ENCODE data around the gene ENTREP1.

ENTREP1 gene

GRCh38 chr9:69322256-69322655 is 2.8 kb upstream of the ENTREP1 start:
- DNase-seq: no peak

DNA sequence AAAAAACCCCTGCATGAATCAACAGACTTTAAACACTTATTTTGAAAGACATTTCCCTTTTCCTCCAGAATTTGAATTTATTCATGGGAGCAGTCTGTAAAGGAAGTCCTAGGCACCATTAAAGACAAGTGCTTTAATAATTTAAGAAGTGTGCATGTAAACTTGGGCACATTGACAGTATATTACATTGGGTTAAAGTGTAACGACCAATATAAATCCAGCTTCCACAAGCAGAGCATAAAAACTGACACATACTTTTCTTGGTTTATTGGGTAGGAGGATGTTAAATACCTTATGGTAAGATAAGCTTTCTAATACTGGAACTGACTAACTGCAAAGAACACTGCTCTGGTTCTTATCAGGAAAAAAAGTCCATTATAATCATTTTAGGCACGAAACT is 1.2 kb upstream of the ENTREP1 start:
- no peak for DNase-seq

- no peak for DNase-seq
Measured at GRCh38 chr9:69325409-69326212, 596 bp downstream of the ENTREP1 start.

DNA sequence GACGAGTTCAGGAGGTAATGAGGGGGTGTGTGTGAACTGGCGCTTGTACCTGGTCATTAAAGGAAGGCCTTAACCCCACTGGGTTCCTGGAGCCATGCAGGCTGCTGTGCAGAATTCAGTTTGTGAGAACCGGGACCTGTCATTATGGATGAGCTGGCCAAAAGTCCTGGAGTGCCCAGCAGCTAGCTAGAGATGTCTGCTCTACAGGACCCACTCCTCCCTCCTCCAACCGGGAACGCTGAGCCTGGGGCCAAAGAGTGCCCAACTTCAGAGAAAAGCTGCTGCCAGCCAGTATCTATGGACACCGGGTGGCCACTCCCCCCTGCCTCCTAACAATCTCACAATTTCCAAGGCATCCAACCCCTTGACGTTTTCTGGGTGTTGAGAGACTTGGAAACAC is 1.2 kb downstream of the ENTREP1 start:
- DNase-seq: no peak

DNA sequence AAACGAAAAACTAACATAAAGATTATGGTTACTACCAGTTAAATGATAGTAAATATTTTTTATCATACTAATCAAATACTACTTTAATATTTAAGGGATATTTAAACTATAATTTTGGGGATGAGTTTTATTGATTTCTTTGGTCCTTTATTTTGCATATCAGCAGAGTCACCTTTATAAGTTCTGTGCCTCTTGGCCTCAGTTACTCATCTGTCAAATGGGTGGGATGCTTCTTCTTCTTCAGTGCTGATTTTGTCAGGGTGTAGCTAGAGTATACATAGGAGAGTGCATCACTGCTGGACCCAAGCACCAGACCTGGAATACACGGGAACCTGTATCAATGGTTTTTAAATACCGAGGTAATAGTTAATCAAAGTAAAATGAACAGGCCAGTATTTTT is 5.6 kb downstream of the ENTREP1 start:
- no peak for DNase-seq

- no peak for DNase-seq
Measured at GRCh38 chr9:69331444-69331843, 6.4 kb downstream of the ENTREP1 start.

DNA sequence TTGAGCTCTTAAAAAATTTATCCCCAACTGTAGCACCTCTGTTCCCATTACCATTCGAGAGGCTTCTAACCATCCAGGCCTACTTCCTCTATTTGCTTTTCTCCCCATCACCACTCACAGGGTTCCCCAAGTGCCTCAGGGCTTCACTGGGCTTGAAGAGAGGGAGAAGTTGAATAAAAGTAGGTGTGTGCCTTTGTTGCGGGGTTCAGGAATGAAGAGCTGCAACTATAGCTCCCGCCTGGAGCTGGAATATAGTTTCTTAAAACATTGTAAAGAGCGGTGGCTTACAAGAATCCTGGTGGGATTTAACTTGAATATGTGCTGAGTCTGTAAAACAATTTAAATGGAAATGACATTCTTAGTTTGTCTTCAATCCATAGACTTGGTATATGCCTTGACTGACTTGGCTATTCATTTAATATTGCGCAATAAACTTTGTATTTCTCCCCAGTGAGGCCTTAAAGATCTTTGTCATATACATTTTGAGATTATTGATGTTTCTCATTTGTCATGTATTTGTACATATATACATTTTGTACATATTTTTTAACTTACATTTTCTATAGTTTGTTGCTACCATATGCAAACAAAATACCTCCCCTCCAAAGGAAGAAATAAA is 7.2 kb downstream of the ENTREP1 start:
- DNase-seq: no peak

- DNase-seq: no peak
Measured at GRCh38 chr9:69333716-69334115, 8.7 kb downstream of the ENTREP1 start.

DNA sequence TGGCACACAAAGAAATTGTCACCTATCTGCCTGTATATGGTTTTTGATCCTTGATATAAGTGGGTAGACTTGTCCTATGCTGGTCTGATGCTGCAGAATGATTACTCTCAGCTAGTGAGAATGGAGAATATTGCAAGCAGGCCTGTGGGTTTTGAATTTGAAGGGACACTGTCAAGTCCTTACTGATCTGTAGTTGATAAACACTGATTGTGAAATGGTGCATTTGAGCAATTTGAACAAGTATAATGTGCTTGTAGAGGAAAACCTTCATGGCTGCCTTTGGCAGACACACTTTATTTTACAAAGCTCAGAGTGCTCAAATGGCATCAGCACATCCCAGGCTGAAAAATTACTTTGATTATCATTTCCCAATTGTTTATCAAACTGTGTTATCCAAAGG is 9.3 kb downstream of the ENTREP1 start:
- no peak for DNase-seq

DNA sequence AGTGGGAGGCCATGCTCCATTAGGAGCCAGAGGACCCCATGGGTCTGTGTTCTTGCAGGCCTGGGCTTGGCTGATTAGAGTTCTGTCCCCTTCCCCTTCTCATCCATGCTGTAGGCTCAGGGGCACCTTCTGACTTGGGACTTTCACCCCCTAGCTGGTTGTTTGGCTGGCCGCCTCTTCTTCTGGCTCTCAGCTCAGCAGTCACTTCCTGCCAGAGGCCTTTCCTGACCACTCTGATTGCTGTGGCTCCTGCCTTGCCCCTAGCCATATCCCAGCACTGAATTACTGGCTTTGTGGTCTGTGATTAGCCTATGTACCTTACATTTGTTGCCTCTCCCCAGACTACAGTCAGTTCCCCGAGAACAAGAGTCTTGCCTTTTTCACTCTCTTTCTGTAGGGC is 14.6 kb downstream of the ENTREP1 start:
- DNase-seq: no peak

DNA sequence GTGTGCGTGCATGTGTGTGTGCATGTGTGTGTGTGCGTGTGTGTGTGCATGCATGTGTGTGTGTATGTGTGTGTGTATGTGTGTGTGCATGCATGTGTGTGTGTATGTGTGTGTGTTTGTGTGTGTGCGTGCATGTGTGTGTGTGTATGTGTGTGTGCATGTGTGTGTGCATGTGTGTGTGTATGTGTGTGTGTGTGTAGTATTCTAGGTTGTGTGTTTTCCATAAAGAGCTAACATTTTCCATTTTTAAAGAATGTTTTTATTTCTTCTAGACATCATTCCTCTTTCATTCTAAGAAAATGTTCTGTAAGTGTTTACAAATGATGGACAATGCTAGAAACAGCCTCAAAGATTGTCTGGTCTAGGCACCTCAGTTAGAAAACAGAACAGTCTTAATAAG is 15.6 kb downstream of the ENTREP1 start:
- no peak for DNase-seq

DNA sequence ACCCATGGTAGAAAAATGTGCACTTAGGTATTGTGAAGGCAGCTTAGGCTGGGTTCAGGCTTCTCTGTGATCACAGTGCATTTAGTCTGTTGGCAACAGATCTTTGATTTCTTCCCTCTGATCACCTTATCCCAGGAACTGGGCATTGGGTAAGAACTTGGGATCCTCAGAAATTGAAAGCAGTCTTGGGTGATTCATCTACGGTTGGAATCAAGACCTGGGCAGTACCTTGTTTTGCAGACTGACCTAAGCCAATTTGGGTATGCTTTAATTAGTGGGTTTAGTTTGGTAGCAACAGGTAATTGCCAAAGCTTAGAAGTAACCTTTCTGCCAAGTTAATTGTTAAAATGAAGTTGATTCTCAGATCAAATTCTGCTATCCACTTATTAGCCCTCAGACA is 17.8 kb downstream of the ENTREP1 start:
- no peak for DNase-seq

DNA sequence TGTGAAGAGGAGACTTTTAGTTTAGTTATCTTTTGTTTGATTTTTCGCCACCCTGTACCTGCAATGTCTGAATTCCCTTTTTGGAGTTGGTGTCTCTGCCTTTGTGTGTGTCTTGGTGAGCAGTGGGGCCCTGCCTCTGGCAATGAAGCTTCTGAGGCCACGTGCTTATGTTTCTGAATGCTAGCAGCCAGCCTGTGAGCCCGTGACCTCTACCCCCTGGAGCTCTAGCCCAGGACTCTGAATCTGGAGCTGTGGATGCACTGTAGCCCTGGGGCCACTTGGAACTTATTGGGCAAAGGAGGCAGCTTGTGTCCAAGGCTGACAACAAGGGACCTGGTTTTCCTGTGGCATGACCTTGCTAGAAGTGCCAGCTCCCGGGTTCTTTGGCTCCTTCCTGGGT is 19.4 kb downstream of the ENTREP1 start:
- DNase-seq: no peak

DNA sequence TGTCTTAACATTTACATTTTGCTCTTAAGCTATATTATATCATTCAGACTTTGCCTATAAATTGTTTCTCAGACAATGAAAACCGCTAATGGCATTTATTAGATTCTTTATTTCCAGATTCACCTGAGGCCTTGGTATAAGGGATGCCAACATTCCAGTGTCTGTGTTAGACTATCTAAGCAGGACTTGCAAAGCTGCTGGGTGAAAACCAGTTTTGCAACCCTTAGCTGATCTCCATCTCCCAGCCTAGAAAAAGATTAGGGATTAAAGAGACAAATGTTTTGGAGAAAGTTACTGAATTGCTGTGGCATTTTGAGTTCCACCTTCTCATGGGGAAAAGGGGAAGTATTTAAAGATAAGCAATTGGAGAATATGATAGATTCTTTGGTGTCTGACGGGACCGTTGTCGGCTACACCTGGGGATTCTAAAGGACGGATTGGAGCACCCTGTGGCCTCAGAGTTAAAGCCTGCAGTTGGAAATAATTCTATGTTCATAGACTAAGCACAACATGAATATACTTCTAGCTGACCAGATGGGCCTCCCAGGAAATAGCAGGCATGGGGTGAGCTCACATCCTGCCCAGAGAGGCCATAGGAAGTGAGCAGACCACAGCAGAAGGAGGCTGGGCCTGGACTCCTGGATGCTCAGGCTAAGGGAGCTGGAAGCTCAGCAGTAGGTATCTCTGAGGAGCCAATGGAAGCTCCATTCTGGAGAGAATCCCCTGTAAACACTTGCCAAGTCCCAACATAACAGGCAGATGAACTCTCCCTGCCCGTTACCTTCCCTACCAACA is 21.8 kb downstream of the ENTREP1 start:
- no peak for DNase-seq

GRCh38 chr9:69347607-69348006 is 22.6 kb downstream of the ENTREP1 start:
- no peak for DNase-seq

DNA sequence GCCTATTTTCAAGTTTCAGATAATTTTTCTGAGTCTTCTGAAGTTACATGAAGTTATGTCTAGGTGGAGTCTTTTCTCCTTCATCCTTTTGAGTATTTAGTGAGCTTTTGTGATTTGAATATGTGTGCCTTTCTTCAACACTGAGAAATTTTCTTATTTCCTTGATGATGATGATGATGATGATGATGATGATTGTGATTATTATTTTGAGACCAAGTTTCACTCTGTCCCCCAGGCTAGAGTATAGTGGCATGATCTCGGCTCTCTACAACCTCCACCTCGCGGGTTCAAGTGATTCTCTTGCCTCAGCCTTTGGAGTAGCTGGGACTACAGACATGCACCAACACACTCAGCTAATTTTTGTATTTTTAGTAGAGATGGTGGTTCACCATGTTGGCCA is 26.2 kb downstream of the ENTREP1 start:
- no peak for DNase-seq

GRCh38 chr9:69355232-69355631 is 30.2 kb downstream of the ENTREP1 start:
- DNase-seq: no peak

DNA sequence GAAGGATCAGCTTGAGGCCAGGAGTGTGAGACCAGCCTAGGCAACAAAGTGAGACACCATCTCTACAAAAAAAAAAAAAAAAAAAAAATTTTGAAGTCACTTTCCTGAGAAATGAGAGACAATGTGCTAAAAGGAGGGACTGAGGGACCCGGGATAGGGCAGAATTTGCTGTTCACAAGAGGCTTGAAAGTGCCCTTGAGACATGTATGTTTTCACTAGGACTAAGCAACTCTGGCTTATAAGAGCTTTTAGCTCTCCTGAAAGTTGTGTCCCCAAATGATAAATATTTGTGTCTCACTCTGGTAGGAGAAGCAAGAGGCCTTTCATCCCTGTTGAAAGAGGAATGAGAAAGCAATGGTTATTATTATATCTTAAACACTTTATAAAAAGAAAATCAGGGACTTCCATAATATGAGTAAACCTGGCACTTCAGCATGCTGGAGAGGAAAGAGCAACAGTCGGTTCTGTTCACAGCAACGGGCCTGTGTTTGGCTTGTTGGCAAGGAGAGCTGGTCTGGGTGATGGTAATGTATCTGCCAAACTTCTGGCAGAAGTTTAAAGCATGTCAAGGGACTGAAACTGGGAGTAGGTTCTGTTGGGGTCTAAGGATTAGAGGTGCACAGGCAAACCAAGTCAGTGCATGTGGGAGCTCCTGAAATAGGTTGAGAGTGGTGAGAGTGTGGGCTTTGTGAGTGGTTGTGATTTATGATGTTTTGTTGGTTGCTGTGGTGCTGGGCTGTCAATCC is 32.2 kb downstream of the ENTREP1 start:
- DNase-seq: no peak

DNA sequence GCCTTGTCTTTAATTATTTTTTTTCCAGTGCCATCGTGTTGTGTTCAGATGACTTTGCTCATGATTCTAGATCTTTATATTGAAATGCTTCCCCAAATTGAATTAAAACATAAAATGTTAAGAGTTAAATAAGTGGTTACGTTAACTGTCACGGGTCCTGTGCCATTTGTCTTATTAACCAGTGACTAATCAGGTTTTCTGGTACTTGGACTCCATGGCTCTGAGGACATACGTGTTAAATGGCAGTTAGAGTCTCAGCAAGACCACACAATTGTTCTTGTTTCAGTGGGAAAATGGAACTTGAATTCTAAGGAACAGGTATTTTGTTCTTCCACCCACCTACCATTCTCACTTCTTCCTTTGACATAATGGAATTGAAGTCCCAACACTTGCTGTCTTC is 32.8 kb downstream of the ENTREP1 start:
- no peak for DNase-seq

DNA sequence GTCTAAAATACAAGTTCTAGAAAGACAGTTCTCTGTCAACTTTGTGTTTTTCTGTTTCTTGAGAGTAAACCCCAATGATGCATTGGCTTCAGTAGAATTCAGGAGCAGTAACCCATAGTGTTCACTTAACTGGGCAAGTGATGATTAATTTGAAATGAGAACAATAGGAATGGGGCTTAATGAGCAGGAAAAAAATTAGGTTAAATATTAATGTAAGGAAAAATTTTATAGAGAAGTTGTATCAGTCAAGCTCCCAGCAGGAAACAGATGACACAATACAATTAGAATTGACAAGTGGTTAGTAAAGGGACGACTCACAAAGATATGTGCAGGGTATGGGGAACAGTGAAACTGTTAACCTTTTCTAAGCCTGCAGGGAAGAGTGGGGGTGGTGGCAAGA is 38.2 kb downstream of the ENTREP1 start:
- no peak for DNase-seq

DNA sequence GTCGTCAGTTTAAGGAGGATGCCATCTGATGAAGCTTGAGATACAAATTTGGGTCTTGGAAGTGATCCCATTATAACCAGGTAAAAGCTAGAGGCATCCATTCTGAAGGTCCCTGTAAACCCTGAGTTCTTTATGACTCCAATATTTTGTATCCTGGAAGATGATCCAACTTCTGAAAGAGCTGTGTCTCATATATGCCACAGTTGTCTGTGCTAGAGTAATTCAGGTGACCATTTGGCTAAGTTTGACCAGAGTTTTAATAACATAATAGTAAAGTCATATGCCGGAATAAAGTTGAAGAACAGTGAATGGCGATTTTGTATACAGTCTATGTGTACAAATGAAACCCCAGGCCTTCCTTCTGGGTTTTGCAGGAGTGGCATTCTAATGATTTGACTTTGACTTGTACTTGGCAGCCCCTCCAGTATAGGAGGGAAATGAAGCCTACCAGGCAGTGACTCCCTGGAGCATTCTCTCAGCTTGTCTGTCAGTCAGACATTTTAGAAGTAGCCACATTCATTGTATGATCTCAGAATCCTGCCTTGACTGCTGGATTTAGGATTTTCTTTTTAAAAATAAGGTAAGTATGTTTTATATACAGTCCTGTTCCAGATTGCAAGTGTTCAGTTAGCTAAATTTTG is 39.6 kb downstream of the ENTREP1 start:
- no peak for DNase-seq

GRCh38 chr9:69370430-69370829 is 45.4 kb downstream of the ENTREP1 start:
- DNase-seq: no peak

DNA sequence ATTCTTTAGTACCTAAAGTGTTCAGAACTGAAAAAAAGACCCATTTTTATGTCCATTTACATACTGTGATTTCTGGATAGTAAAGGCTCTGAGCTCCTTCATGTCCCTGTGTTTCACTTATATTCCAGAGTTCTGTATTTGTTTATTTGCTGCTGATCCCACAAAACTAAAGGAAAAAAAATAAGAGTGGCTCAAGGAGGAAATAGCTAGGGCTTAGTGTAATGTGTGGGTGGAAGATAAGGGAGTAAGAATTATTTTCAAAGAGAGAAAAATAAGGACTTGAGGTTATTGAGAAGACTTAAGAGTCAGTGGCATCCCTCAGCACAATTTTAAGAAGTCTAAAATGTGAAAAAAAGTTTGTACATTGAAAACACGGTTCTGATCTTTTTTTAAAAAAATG is 46.0 kb downstream of the ENTREP1 start:
- no peak for DNase-seq
